22Rv1 (cell line): ENCODE results near the gene KISS1.

Source experiments
- ZFX ChIP-seq: fragments of 450-650 bp; IDR thresholded peaks from 2 replicates; pipeline ENCODE4 v1.6.1; 2017; ENCODE audit warnings: antibody characterized with exemption, borderline replicate concordance
- TF ChIP-seq, protein P1 (sequence below): fragments of 450-650 bp; IDR thresholded peaks from 2 replicates; pipeline ENCODE4 v1.5.1; 2017; ENCODE audit warnings: mild to moderate bottlenecking

DNA sequence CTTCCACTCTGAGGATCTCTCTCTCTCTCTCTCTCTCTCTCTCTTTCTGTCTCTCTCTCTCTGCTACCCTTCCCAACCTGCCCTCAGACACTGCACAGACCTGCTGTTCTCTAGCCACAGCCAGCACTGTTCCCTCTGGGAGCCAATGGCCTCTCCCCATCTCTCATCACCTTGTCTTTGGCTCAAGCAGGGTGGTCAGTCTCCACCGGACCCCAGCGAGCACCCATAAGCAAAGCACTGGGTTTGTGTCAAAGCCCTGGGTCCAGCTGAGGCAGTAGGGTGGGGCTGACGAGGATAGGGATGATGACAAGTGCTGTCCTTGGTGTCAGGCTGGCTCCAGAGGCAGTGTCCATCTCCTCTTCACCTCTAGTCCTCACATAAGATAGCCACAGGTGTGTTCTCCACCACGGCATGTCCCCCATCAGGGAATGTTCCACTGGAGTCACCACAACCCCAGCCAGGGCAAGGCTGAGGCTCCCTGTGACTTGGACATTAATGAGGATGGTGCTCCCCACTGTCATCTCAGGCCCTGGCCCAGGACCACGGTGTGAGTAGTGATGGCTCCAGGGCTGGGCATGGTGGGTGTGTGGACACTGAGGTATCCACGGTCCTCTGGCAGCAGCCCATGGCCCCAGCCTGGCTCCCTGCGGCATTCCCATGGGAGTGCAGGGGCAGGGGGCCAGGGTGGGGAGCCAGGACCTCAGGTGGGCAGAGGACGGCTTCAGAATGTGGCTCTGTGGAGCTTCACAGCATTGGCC, 25.9 kb upstream of the KISS1 start:
- TF ChIP-seq, protein P1, sequence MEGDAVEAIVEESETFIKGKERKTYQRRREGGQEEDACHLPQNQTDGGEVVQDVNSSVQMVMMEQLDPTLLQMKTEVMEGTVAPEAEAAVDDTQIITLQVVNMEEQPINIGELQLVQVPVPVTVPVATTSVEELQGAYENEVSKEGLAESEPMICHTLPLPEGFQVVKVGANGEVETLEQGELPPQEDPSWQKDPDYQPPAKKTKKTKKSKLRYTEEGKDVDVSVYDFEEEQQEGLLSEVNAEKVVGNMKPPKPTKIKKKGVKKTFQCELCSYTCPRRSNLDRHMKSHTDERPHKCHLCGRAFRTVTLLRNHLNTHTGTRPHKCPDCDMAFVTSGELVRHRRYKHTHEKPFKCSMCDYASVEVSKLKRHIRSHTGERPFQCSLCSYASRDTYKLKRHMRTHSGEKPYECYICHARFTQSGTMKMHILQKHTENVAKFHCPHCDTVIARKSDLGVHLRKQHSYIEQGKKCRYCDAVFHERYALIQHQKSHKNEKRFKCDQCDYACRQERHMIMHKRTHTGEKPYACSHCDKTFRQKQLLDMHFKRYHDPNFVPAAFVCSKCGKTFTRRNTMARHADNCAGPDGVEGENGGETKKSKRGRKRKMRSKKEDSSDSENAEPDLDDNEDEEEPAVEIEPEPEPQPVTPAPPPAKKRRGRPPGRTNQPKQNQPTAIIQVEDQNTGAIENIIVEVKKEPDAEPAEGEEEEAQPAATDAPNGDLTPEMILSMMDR = no peak
- no peak for TF ChIP-seq ZFX
